ENCODE data around the gene JAML.

- TF ChIP-seq CTCF (IDR thresholded peaks at IDR 0.05): no peak
- no peak for TF ChIP-seq POLR2AphosphoS5 (IDR thresholded peaks at IDR 0.05; ENCODE audit: insufficient read depth in 1 of 2, low read depth in 1 of 2)
These were observed 11.6 kb downstream of the JAML start for GRCh38 chr11:118213201-118213600.

Data from vagina (tissue), 2 donors.